Choroid plexus epithelial cell (primary cell): Measurements from ENCODE around the gene FBXO34.

Experiments
- DNase-seq: peaks from one replicate; pipeline ENCODE4 v3.0.0-alpha.2; 2010; ENCODE audit warnings: low read depth
- H3K4me3 ChIP-seq: 2 replicates; pipeline ENCODE4 v1.5.1; 2011; ENCODE audit warnings: low read depth, mild to moderate bottlenecking, control low read depth, low read length, moderate library complexity
- TF ChIP-seq, protein P1 (sequence below): conservative IDR thresholded peaks from 2 replicates; pipeline ENCODE4 v1.5.1; 2011; ENCODE audit warnings: low read depth, mild to moderate bottlenecking, control low read depth, inconsistent platforms, low read length, moderate library complexity

The FBXO34 gene

DNA sequence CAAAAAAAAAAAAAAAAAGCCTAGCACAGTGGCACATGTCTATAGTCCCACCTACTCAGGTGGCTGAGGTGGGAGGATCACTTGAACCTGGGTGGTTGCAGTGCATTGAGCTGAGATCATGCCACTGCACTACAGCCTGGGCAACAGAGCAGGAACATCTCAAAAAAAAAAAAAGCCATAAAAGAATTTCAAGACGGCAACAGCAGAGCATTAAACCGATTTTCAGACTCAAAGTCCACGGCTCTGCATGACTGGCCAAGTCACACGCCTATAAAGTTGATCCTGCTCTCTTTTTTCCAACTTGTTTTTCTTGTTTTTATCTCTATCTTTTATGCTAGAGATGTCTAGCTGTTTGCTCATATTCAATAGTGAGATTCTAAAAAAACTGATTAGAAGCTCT lies 45.3 kb downstream of the FBXO34 start:
- no peak for DNase-seq
- TF ChIP-seq, protein P1, sequence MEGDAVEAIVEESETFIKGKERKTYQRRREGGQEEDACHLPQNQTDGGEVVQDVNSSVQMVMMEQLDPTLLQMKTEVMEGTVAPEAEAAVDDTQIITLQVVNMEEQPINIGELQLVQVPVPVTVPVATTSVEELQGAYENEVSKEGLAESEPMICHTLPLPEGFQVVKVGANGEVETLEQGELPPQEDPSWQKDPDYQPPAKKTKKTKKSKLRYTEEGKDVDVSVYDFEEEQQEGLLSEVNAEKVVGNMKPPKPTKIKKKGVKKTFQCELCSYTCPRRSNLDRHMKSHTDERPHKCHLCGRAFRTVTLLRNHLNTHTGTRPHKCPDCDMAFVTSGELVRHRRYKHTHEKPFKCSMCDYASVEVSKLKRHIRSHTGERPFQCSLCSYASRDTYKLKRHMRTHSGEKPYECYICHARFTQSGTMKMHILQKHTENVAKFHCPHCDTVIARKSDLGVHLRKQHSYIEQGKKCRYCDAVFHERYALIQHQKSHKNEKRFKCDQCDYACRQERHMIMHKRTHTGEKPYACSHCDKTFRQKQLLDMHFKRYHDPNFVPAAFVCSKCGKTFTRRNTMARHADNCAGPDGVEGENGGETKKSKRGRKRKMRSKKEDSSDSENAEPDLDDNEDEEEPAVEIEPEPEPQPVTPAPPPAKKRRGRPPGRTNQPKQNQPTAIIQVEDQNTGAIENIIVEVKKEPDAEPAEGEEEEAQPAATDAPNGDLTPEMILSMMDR: no peak
- no peak overlapping the region for H3K4me3 ChIP-seq

DNA sequence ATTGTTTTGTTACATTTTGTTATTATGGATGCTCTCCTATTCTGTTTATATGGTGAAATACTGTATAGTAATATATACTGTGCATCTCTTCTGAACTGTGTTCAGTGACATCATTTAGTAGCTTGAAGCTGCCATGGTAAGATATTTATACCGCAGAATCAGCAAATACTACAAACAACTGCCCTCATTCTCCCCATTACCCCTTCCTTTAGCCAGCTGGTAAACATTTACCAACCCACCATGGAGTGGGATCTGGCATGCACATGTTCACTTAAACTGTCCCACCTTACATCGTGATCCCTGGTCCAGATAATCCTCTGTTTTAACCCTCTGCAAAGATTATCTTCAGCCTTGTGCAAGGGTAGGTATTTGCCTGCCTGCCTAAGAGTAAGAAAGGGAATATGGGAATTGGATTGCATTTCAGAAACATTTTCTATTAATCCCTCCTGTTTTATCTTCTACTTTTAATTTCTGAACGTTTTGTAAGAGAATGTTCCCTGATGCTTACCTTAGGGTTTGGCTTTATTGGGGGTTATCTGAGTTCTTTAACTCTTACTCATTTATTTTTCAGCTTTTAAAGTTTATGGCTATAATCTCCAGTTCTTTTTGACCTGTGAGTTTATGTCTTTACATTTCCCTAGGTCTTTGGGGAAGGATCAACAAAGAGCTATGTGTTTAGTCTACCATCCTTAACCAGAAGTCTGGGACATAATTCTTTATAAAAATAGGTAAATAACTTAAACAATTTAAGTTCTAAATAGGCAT lies 46.5 kb downstream of the FBXO34 start:
- H3K4me3 ChIP-seq: no peak overlapping the region
- DNase-seq: no peak
- TF ChIP-seq, protein P1: no peak

DNA sequence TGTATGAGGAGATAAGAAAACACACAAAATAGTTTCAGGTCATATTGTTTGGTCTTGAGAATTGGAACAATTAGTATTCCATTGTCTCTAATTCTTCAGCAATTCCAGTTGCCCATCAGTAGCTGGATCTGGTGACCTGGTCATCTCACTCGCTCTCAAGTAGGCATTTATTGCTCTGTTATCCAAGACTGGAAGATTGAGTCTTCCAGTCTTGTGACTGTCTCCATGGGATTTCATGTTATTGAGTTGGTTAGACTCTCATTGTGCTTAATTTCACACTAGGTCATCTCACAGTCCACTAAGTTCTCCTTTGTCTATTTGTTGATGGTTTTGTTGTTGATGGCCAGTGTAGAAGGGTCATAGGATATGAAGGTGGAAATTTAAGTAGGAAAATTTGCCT lies 47.5 kb downstream of the FBXO34 start:
- H3K4me3 ChIP-seq: no peak overlapping the region
- TF ChIP-seq, protein P1: no peak
- no peak for DNase-seq

DNA sequence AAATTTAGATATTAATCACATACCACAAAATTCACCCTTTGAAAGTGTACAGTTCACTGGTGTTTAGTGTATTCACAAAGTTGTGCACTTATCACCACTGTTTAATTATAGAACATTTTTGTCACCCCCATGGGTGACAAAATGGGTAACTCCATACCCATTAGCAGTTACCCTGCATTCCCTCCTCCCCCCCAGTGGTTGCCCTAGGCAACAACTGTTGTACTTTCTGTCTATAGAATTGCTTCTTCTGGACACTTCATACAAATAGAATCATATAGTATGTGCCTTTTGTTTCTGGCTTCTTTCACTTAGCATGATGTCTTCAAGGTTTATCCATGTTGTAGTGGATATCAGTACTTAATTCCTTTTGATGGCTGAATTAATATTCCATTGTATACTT lies 52.7 kb downstream of the FBXO34 start:
- TF ChIP-seq, protein P1: no peak
- no peak overlapping the region for H3K4me3 ChIP-seq
- DNase-seq: no peak

DNA sequence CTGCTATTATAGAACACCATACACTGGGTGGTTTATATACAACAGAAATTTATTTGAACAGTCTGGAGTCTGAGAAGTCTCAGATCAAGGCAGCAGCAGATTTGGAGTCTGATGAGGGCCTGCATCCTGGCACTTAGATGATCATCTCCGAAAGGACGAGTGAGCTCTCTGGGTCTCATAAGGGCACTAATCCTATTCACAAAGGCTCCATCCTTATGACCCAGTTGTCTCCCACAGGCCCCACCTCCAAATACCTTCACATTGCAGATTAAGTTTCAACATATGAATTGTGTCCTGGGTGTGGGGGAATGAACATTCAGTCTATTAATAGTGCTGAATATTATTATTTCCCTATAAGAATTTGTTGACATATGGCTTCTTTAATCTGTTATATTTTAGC lies 53.6 kb downstream of the FBXO34 start:
- TF ChIP-seq, protein P1: no peak
- H3K4me3 ChIP-seq: no peak overlapping the region
- no peak for DNase-seq

DNA sequence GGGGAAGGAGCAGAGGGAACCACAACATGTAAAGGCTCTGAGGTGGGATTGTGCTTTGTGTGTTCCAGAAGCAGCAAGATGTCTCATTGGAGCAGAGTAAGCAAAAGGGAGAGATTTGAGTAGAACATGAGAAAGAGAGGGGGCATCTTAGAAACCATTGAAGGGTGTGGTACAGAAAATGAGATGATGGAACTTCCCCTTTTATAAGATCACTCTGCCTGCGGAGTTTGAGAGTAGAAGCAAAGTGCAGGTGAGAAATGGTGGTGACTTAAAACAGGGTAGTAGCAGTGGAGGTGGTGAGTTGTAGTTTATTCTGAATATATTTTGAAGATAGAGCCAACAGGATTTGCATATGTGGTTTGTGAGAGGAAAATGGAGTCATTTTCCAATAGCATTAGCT lies 56.0 kb downstream of the FBXO34 start:
- no peak overlapping the region for H3K4me3 ChIP-seq
- no peak for DNase-seq
- TF ChIP-seq, protein P1: no peak

DNA sequence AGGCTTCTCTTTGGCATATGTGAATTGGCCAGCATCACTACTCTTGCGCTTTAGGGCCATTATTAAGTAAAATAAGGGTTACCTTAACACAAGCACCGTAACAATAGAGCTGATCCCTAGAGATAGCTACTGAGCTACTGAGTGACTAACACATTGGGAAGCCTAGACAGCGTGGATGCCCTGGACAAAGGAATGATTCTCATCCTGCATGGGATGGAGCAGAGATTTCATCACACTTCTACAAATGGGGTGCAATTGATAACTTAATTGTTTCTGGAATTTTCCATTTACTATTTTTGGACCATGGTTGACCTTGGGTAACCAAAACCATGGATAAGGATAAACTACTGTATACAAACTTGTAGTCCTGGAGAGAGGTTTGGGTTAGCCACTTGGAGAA lies 57.1 kb downstream of the FBXO34 start:
- no peak for DNase-seq
- TF ChIP-seq, protein P1: no peak
- no peak overlapping the region for H3K4me3 ChIP-seq
